Spleen (tissue), 11 donors: ENCODE results near the gene VWA3B. TPM values are rescaled to one million over a fixed set of nuclear protein-coding genes. Genes with fewer than 3 reads are reported as not detected.

Source experiments
- DNase-seq: peaks from one replicate; pipeline ENCODE4 v3.0.0-alpha.2; 2020
- H3K27ac ChIP-seq, 8 donors: fragments of 200-600 bp; sonication (generic) in 7 of 8; 1 replicate in 4 of 8; 2 replicates in 4 of 8; pipeline versions ENCODE4 v1.5.0 to v1.8.0; 2016 to 2021; ENCODE audit warnings: inconsistent platforms in 4 of 8, mild to moderate bottlenecking in 4 of 8, moderate library complexity in 1 of 8
- H3K27me3 ChIP-seq, 7 donors: fragments of 200-600 bp; sonication (generic) in 6 of 7; replicated peaks in 1 of 7; 1 replicate in 4 of 7; 2 replicates in 3 of 7; pipeline versions ENCODE4 v1.5.0 to v1.8.0; 2016 to 2021; ENCODE audit warnings: inconsistent platforms in 3 of 7, mild to moderate bottlenecking in 1 of 7
- H3K36me3 ChIP-seq, 6 donors: fragments of 200-600 bp; sonication (generic) in 5 of 6; 1 replicate in 4 of 6; 2 replicates in 2 of 6; pipeline versions ENCODE4 v1.5.0 to v1.8.0; 2016 to 2021; ENCODE audit warnings: inconsistent platforms in 2 of 6
- H3K4me1 ChIP-seq, 6 donors: fragments of 200-600 bp; sonication (generic) in 5 of 6; 1 replicate in 3 of 6; 2 replicates in 3 of 6; pipeline versions ENCODE4 v1.5.0 to v1.8.0; 2016 to 2021; ENCODE audit warnings: inconsistent platforms in 3 of 6
- H3K4me3 ChIP-seq, 8 donors: fragments of 200-600 bp; sonication (generic) in 7 of 8; 1 replicate in 4 of 8; 2 replicates in 4 of 8; pipeline versions ENCODE4 v1.5.0 to v1.8.0; 2016 to 2021; ENCODE audit warnings: inconsistent platforms in 4 of 8, mild to moderate bottlenecking in 4 of 8, moderate library complexity in 2 of 8
- H3K9me3 ChIP-seq, 8 donors: fragments of 200-600 bp; sonication (generic) in 7 of 8; 1 replicate in 4 of 8; 2 replicates in 4 of 8; pipeline versions ENCODE4 v1.5.0 to v1.8.0; 2016 to 2021; ENCODE audit warnings: inconsistent platforms in 4 of 8
- CTCF ChIP-seq, 11 experiments: fragments of 200-600 bp in 7 of 11; fragments of 450-650 bp in 4 of 11; sonication (generic) in 4 of 11; IDR thresholded peaks in 8 of 11; conservative IDR thresholded peaks in 3 of 11; 1 replicate in 7 of 11; 2 replicates in 4 of 11; pipeline versions ENCODE4 v1.4.0 to v1.8.0; 2016 to 2021; ENCODE audit warnings: antibody characterized with exemption in 11 of 11, inconsistent platforms in 4 of 11, mild to moderate bottlenecking in 1 of 11
- POLR2A ChIP-seq, 3 donors: fragments of 450-650 bp; IDR thresholded peaks; one replicate each; pipeline ENCODE4 v1.5.1; 2017; ENCODE audit warnings: antibody characterized with exemption in 3 of 3, mild to moderate bottlenecking in 1 of 3
- POLR2AphosphoS5 ChIP-seq, 3 donors: sonication (generic); formaldehyde crosslinking; IDR thresholded peaks; one replicate each; pipeline ENCODE4 v1.5.1; 2017; ENCODE audit warnings: antibody characterized with exemption in 3 of 3
- WGBS, 5 donors: extraction: QIAGEN DNeasy Blood & Tissue Kit in 3 of 5; methylation state at CpG; one replicate each; pipeline versions ENCODE4 v1.1.5 to v1.1.7; 2013 to 2018; 5-methylcytosine and 5-hydroxymethylcytosine counted together
- intact Hi-C: fragments of 100-400 bp; cut with DNase I; formaldehyde crosslinking; loops from one replicate; pipeline ENCODE4 v1.15.0; 2023; ENCODE audit warnings: low total_unique reads
- polyA plus RNA-seq, 3 donors: library from polyadenylated mRNA; stranded (reverse); fragments of 200-250 nt; gene quantifications; one replicate each; pipeline ENCODE4 v1.2.1, GENCODE V29; 2013
- total RNA-seq, 7 donors: library from RNA; depleted of rRNA in 3 of 7; stranded (reverse); fragments of >200 nt in 3 of 7; fragmentation: NEBNext Ultra II Directional in 4 of 7; extraction: Animal tissue kit (Norgen Biotek cat#: 25700) in 4 of 7; gene quantifications; one replicate each; pipeline versions ENCODE4 v1.1.0 to v1.2.1, GENCODE V29; 2016 to 2021
- donor health status: healthy with polysubstance abuse.
- donor health status: DM: no; HTN: no; CAD: no; lungs with moderate emphysema.
- donor health status: DM: no; HTN: no; CAD: no.
- donor health status: Bipolar disorder and iron deficiency.
- donor health status: healthy.
- donor health status: DM: no; HTN: no; CAD: no.
- donor health status: DM: yes; HTN: yes; CAD: no.

Gene VWA3B
- total and polyA plus RNA-seq, 10 donors, result 0.02 to 0.13 TPM; not detected in 8

DNA sequence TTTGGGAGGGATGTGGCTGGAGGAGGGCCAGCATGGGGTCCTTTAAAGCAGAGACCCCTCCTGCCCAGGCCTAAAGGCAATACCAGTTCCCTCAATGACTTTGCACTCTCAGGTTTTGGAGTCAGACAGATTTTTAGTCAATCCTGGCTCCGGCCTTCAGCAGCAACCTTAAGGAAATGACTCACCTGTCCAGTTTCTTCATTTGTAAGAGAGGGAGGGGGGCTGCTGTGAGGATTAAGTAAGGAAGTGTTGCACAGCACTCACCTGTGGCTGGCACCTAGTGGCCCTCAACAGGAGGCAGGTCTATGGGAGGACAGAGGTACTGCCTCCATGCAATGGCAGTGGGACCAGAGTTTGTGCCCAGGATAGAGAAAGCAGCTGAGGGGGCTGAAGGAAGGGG, 273.0 kb downstream of the VWA3B start:
- WGBS, 5 donors, result 67 to 100% (median 70%) methylated on average over 1 of the region's 1 CpG
- Histone ChIP-seq H3K9me3 (peaks cover 0 to 14% (median 0%) of the 10 kb centered on the region in 8 donors), H3K4me3 (no peak overlapping the region), H3K36me3 (no peaks in the 10 kb centered on the region), H3K4me1 (no peaks in the 10 kb centered on the region), H3K27ac (no peak overlapping the region), H3K27me3 (no peaks in the 10 kb centered on the region)
- no peak for TF ChIP-seq POLR2A (IDR thresholded peaks at IDR 0.05)
- TF ChIP-seq CTCF (IDR thresholded peaks at IDR 0.05 in 8 of 11, conservative IDR thresholded peaks at IDR 0.05 in 3 of 11), result no peak
- no peak for TF ChIP-seq POLR2AphosphoS5 (IDR thresholded peaks at IDR 0.05)
- DNase-seq, result no peak
- intact Hi-C loops, result no loop called here

Other genes starting within 250 kb of the VWA3B start
- 10 to 100 TPM; 54.6 to 74.0 (median 64.8) TPM for gene TMEM131, start 91.2 kb upstream of the VWA3B start, total RNA-seq
- 10 to 100 TPM in 2 of 3 donors, 1 to 10 TPM in 1; 9.2 to 15.2 (median 12.3) TPM for gene TMEM131, start 91.2 kb upstream of the VWA3B start, polyA plus RNA-seq